GM12878 (cell line): ENCODE measurements around the gene KLHL34. TPM values are rescaled to one million over a fixed set of nuclear protein-coding genes. Genes with fewer than 3 reads are reported as not detected.

Experiments used
- ATAC-seq: fragments of 200-7000 bp; cut with Tn5 transposase; 3 replicates; pipeline ENCODE4 v1.9.1; 2020; ENCODE audit warnings: mild to moderate bottlenecking, moderate library complexity
- BruUV-seq: library from RNA; stranded (reverse); fragments of 400-500 nt; replicated peaks from 2 replicates; lab custom pipeline; 2021; lab: Mats Ljungman, UMichigan
- CTCF ChIA-PET: fragments of 300-600 bp; sonication (Branson Sonifier 250); formaldehyde crosslinking; extraction: SDS; loops from one replicate; lab custom pipeline; 2021; ENCODE audit warnings: inconsistent platforms; lab: Yijun Ruan, JAX
- POLR2A ChIA-PET: fragments of 350-600 bp; formaldehyde crosslinking; extraction: SDS; loops from one replicate; lab custom pipeline; 2021; ENCODE audit warnings: inconsistent platforms; lab: Charles Lee
- RAD21 ChIA-PET: fragments of 300-600 bp; sonication (Branson Sonifier 250); formaldehyde crosslinking; loops from one replicate; lab custom pipeline; 2023; ENCODE audit warnings: antibody characterized with exemption; ENCODE audit not compliant: unreplicated experiment; lab: Charles Lee
- SMC1A ChIA-PET: fragments of 300-600 bp; sonication (Branson Sonifier 250); formaldehyde crosslinking; loops from one replicate; lab custom pipeline; 2023; ENCODE audit not compliant: unreplicated experiment, uncharacterized antibody; lab: Charles Lee
- DNase-seq: peaks from one replicate; pipeline ENCODE4 v3.0.0-alpha.2; 2011; ENCODE audit warnings: low read depth, low spot score
- FAIRE-seq: peaks from 3 replicates; lab custom pipeline; 2011; peaks lifted over from hg19 to GRCh38; lab: Jason Lieb, UNC
- H2AFZ ChIP-seq: 2 replicates; pipeline ENCODE4 v1.6.0; 2011; ENCODE audit warnings: low read depth, low read length, control low read depth; ENCODE audit not compliant: control insufficient read depth
- H3K27ac ChIP-seq: 2 replicates; pipeline ENCODE4 v1.5.1; 2011; ENCODE audit warnings: control low read depth; ENCODE audit not compliant: control insufficient read depth, insufficient read depth
- H3K27me3 ChIP-seq, 2 experiments: replicated peaks in 1 of 2; 2 replicates each; pipeline versions ENCODE4 v1.6.0 to v1.6.1; 2011; ENCODE audit warnings: low read length in 1 of 2; ENCODE audit not compliant: control insufficient read depth in 2 of 2, insufficient read depth in 2 of 2
- H3K36me3 ChIP-seq, 2 experiments: 2 replicates each; pipeline ENCODE4 v1.5.1; 2011; ENCODE audit warnings: low read length in 1 of 2; ENCODE audit not compliant: control insufficient read depth in 2 of 2, insufficient read depth in 2 of 2
- H3K4me1 ChIP-seq: 2 replicates; pipeline ENCODE4 v1.6.1; 2011; ENCODE audit warnings: mild to moderate bottlenecking, low read length, moderate library complexity, mixed read lengths; ENCODE audit not compliant: control insufficient read depth, insufficient read depth
- H3K4me2 ChIP-seq: 2 replicates; pipeline ENCODE4 v1.6.0; 2011; ENCODE audit warnings: control low read depth; ENCODE audit not compliant: control insufficient read depth, insufficient read depth
- H3K4me3 ChIP-seq: fragments of 200-600 bp; sonication (generic); 2 replicates; pipeline ENCODE4 v1.5.1; 2016
- H3K79me2 ChIP-seq: 2 replicates; pipeline ENCODE4 v1.6.0; 2011; ENCODE audit warnings: low read length; ENCODE audit not compliant: control insufficient read depth, insufficient read depth
- H3K9ac ChIP-seq: 2 replicates; pipeline ENCODE4 v1.8.0; 2011; ENCODE audit warnings: low read length, control low read depth, mixed read lengths; ENCODE audit not compliant: control insufficient read depth, insufficient read depth
- H3K9me3 ChIP-seq: replicated peaks from 3 replicates; pipeline ENCODE4 v1.5.1; 2011; ENCODE audit warnings: mild to moderate bottlenecking, low read length; ENCODE audit not compliant: control insufficient read depth, insufficient read depth
- H4K20me1 ChIP-seq: 2 replicates; pipeline ENCODE4 v1.6.0; 2011; ENCODE audit not compliant: control insufficient read depth, insufficient read depth
- FOXM1 ChIP-seq: IDR thresholded peaks from 2 replicates; pipeline ENCODE4 v1.6.1; 2012; ENCODE audit warnings: low read depth, mild to moderate bottlenecking, inconsistent platforms, low read length, moderate library complexity
- POLR2AphosphoS5 ChIP-seq: IDR thresholded peaks from 2 replicates; pipeline ENCODE4 v1.6.1; 2011; ENCODE audit warnings: mild to moderate bottlenecking, low read length, inconsistent platforms
- whole genome bisulfite sequencing: methylation state at CpG from one replicate; pipeline ENCODE4 v1.1.6; 2016; ENCODE audit warnings: low lambda C conversion rate; ENCODE audit not compliant: insufficient replicate concordance, insufficient coverage; ENCODE audit errors: missing lambda C conversion rate; 5-methylcytosine and 5-hydroxymethylcytosine counted together
- in situ Hi-C: fragments of 300-500 bp; cut with MboI; formaldehyde crosslinking; loops from 9 replicates; pipeline ENCODE4 v1.14.3; 2018; ENCODE audit warnings: mixed read lengths
- intact Hi-C: fragments of 100-400 bp; cut with micrococcal nuclease; formaldehyde crosslinking; loops from one replicate; pipeline ENCODE4 v1.14.2; 2022; ENCODE audit not compliant: unreplicated experiment
- polyA plus RNA-seq, 11 experiments: library from polyadenylated mRNA; depleted of rRNA in 4 of 11; unstranded in 6 of 11; stranded (reverse) in 5 of 11; fragments of >200 nt; fragmentation: Nextera tagmentation in 4 of 11; fragmentation: Illumina TruSeq in 1 of 11; extraction: Ambion mirVana in 4 of 11; extraction: Trizol in 1 of 11; gene quantifications; 1 replicate in 1 of 11; 2 replicates in 10 of 11; pipeline versions ENCODE4 v1.2.1 to v1.2.3, GENCODE V29; 2011 to 2016; ENCODE audit warnings: inconsistent platforms in 2 of 11, missing spikeins in 2 of 11, low read depth in 1 of 11
- total RNA-seq, 4 experiments: library from RNA; depleted of rRNA in 3 of 4; stranded (reverse); fragments of >200 nt in 3 of 4; fragmentation: Illumina TruSeq in 1 of 4; extraction: Trizol in 1 of 4; gene quantifications; 2 replicates each; pipeline versions ENCODE4 v1.2.1 to v1.2.3, GENCODE V29; 2013 to 2021

The KLHL34 gene
- total and polyA plus RNA-seq, 10 of the 15 experiments (the other 5 are each of a cell fraction or from before 2014, with no cell fraction given) = not detected

- Histone ChIP-seq H3K9ac (no peak overlapping the region), H3K27ac (no peak overlapping the region), H3K4me2 (no peak overlapping the region), H3K36me3 (no peaks in the 10 kb centered on the region), H2AFZ (no peak overlapping the region), H3K9me3 (no peaks in the 10 kb centered on the region), H3K27me3 (no peaks in the 10 kb centered on the region), H3K4me3 (no peak overlapping the region), H3K79me2 (no peaks in the 10 kb centered on the region), H3K4me1 (no peaks in the 10 kb centered on the region), H4K20me1 (no peaks in the 10 kb centered on the region)
- ChIA-PET SMC1A (no interaction called here), POLR2A (no interaction called here), RAD21 (no interaction called here), CTCF (interaction anchor here (0.7 to 1.6 kb wide), 2 partner anchors 10 to 23 kb away, joined by 3 read pairs; no protein-coding TSS in a partner anchor)
- WGBS = 31% methylated on average over 4 of the region's 4 CpGs
- BruUV-seq = no TSS peak
- DNase-seq (no peak), ATAC-seq (no peak), FAIRE-seq (no peak)
- in situ Hi-C loops (no loop called here), intact Hi-C loops (no loop called here)
- TF ChIP-seq POLR2AphosphoS5 = no peak
These were observed 44.6 kb upstream of the KLHL34 start for GRCh38 chrX:21702725-21703124.

- in situ Hi-C loops = no loop called here
- H3K27ac ChIP-seq = no peak overlapping the region
- FAIRE-seq (no peak), ATAC-seq (no peak), DNase-seq (no peak)
- H3K9me3 ChIP-seq = no peaks in the 10 kb centered on the region
- no peak overlapping the region for H3K4me2 ChIP-seq
- CTCF ChIA-PET = no interaction called here
- no peaks in the 10 kb centered on the region for H3K4me1 ChIP-seq
- no TSS peak for BruUV-seq
- H2AFZ ChIP-seq = no peak overlapping the region
- intact Hi-C loops = no loop called here
- H3K79me2 ChIP-seq = no peaks in the 10 kb centered on the region
- H3K4me3 ChIP-seq = no peak overlapping the region
- SMC1A ChIA-PET = interaction anchor here (1.0 kb wide), 1 partner anchor 15 kb away, joined by 3 read pairs; no protein-coding TSS in a partner anchor
- H3K27me3 ChIP-seq = no peaks in the 10 kb centered on the region
- H3K36me3 ChIP-seq = no peaks in the 10 kb centered on the region
- POLR2A ChIA-PET = interaction anchor here (0.5 kb wide), 1 partner anchor 1906 kb away, joined by 3 read pairs; no protein-coding TSS in a partner anchor
- WGBS = 0% methylated on average over 3 of the region's 3 CpGs
- H3K9ac ChIP-seq = no peak overlapping the region
- RAD21 ChIA-PET = no interaction called here
- TF ChIP-seq FOXM1 = no peak
- no peaks in the 10 kb centered on the region for H4K20me1 ChIP-seq
These were observed 42.8 kb upstream of the KLHL34 start for GRCh38 chrX:21700967-21701366.
